Activated CD4-positive, alpha-beta T cell treated with anti-CD3 and anti-CD28 coated beads for 48 hours (primary cell): Measurements from ENCODE around the gene LAMA4.

ENCODE experiments used
- DNase-seq: peaks from one replicate; pipeline ENCODE4 v3.0.0-alpha.2; 2020

The LAMA4 gene

GRCh38 chr6:112234601-112235000 is 19.8 kb downstream of the LAMA4 start:
- no peak for DNase-seq

- no peak for DNase-seq
Observed at GRCh38 chr6:112233847-112234246, 20.5 kb downstream of the LAMA4 start.

GRCh38 chr6:112232845-112233256 is 21.5 kb downstream of the LAMA4 start:
- no peak for DNase-seq

- no peak for DNase-seq
Observed at GRCh38 chr6:112231594-112232060, 22.7 kb downstream of the LAMA4 start.

- DNase-seq: no peak
Observed at GRCh38 chr6:112231164-112231563, 23.2 kb downstream of the LAMA4 start.

- DNase-seq: no peak
Observed at GRCh38 chr6:112228480-112229332, 25.7 kb downstream of the LAMA4 start.

- DNase-seq: no peak
Observed at GRCh38 chr6:112227992-112228391, 26.4 kb downstream of the LAMA4 start.

- no peak for DNase-seq
Observed at GRCh38 chr6:112227411-112227810, 27.0 kb downstream of the LAMA4 start.

GRCh38 chr6:112225691-112226090 is 28.7 kb downstream of the LAMA4 start:
- DNase-seq: no peak

GRCh38 chr6:112224088-112224487 is 30.3 kb downstream of the LAMA4 start:
- DNase-seq: no peak

GRCh38 chr6:112223070-112223861 is 31.1 kb downstream of the LAMA4 start:
- no peak for DNase-seq

GRCh38 chr6:112221981-112222852 is 32.1 kb downstream of the LAMA4 start:
- DNase-seq: no peak

- DNase-seq: no peak
Observed at GRCh38 chr6:112221561-112221960, 32.8 kb downstream of the LAMA4 start.

GRCh38 chr6:112218563-112218962 is 35.8 kb downstream of the LAMA4 start:
- DNase-seq: no peak

- no peak for DNase-seq
Observed at GRCh38 chr6:112216662-112217551, 37.5 kb downstream of the LAMA4 start.

- no peak for DNase-seq
Observed at GRCh38 chr6:112215488-112216284, 38.7 kb downstream of the LAMA4 start.

- no peak for DNase-seq
Observed at GRCh38 chr6:112214739-112215269, 39.6 kb downstream of the LAMA4 start.

GRCh38 chr6:112210852-112211251 is 43.5 kb downstream of the LAMA4 start:
- no peak for DNase-seq

- no peak for DNase-seq
Observed at GRCh38 chr6:112209131-112209530, 45.2 kb downstream of the LAMA4 start.

- DNase-seq: no peak
Observed at GRCh38 chr6:112207776-112208175, 46.6 kb downstream of the LAMA4 start.

- DNase-seq: no peak
Observed at GRCh38 chr6:112207131-112207530, 47.2 kb downstream of the LAMA4 start.
